ENCODE results near the gene CNBP.
"Not testable (repeated sequence)": the region's sequence is repeated elsewhere in the genome, so short reads cannot be mapped to it uniquely, and the experiment has no call there.

The CNBP gene

DNA sequence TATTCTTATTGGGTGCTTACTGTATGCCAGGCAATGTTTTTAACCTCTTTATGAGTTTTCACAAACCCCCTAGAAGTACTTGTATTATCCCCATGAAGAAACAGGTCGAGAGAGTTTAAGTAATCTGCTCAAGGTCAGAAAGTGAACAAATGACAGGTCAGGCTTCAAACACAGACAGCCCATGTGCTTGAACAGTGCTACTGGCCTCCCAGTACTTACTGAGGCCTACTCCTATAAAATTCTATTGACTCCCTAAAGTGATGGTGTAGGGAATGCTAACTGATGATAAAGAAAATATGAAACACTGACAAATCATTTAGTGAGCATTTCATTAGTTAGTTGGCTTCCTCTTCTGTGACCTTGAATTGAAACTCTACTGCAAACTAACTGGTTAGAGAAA is 4.2 kb upstream of the CNBP start:
- ChIA-PET POLR2A (interaction anchor here (1.0 kb wide), 1 partner anchor 8 kb away, joined by 3 read pairs; no protein-coding TSS in a partner anchor), CTCF (interaction anchor here (0.9 to 2.8 kb wide), 2 partner anchors 58 to 217 kb away, joined by 5 to 28 read pairs; no protein-coding TSS in a partner anchor)
- no peak overlapping the region for H3K4me3 ChIP-seq (ENCODE audit: low read depth, low read length)
- TF ChIP-seq, protein P1, sequence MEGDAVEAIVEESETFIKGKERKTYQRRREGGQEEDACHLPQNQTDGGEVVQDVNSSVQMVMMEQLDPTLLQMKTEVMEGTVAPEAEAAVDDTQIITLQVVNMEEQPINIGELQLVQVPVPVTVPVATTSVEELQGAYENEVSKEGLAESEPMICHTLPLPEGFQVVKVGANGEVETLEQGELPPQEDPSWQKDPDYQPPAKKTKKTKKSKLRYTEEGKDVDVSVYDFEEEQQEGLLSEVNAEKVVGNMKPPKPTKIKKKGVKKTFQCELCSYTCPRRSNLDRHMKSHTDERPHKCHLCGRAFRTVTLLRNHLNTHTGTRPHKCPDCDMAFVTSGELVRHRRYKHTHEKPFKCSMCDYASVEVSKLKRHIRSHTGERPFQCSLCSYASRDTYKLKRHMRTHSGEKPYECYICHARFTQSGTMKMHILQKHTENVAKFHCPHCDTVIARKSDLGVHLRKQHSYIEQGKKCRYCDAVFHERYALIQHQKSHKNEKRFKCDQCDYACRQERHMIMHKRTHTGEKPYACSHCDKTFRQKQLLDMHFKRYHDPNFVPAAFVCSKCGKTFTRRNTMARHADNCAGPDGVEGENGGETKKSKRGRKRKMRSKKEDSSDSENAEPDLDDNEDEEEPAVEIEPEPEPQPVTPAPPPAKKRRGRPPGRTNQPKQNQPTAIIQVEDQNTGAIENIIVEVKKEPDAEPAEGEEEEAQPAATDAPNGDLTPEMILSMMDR (IDR thresholded peaks at IDR 0.05; ENCODE audit: insufficient read depth, low read length, missing control alignments): no peak
- DNase-seq (ENCODE audit: low read depth, low spot score): no peak

DNA sequence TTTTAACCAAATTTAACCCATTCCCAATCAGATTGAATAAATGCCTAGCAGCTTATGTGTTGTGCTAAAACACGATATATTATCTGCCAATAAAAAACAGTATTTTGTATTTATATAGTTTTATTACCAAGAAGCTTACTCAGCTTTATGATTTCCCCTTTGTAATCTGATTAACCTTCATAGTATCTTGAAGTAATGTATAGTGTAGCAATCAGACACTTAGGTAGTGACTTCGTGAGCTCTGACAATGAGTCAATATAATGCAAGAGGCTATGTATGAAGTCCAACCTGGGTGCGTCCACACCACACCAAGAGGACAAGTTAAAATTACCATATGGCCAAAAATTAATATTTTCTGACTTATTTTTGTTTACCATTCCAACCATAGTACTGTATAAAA is 2.1 kb upstream of the CNBP start:
- TF ChIP-seq, protein P1 (IDR thresholded peaks at IDR 0.05; ENCODE audit: insufficient read depth, low read length, missing control alignments): no peak
- CTCF ChIA-PET: interaction anchor here (0.7 to 2.8 kb wide), 5 partner anchors 16 to 132 kb away, joined by 3 to 28 read pairs (median 3); no protein-coding TSS in a partner anchor
- POLR2A ChIA-PET: interaction anchor here (1.3 to 1.8 kb wide), 2 partner anchors 10 to 45 kb away, joined by 4 to 8 read pairs; no protein-coding TSS in a partner anchor
- no peak overlapping the region for H3K4me3 ChIP-seq (ENCODE audit: low read depth, low read length)
- no peak for DNase-seq (ENCODE audit: low read depth, low spot score)

DNA sequence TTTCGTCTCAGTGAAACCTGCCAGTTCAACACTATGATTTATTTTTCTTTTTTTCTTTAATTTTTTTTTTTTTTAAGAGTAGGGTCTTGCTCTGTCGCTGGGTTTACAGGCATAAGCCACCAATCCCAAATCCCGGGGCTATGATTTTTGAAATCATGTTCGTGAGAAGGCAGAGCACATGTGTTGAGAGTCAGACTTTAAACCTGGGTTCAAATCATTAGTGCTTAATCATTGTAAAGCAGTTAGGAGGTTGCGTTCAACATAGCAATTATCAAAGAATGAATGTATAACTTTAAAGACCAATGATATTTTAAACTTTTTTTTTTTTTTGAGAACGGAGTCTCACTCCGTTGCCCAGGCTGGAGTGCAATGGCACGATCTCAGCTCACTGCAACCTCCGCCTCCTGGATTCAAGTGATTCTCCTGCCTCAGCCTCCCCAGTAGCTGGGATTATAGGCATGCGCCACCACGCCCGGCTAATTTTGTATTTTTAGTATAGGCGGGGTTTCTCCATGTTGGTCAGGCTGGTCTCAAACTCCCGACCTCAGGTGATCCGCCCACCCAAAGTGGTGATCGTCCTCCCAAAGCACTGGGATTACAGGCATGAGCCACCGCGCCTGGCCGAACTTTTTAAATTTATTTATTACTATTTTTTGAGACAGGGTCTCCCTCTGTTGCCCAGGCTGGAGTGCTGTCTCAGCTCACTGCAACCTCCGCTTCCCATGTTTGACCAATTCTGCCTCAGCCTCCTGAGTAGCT is 1.3 kb upstream of the CNBP start:
- DNase-seq (ENCODE audit: low read depth, low spot score): not testable (repeated sequence)
- ChIA-PET CTCF (interaction anchor here (0.7 to 2.8 kb wide), 4 partner anchors 22 to 131 kb away, joined by 3 to 28 read pairs (median 8); no protein-coding TSS in a partner anchor), POLR2A (interaction anchor here (1.8 kb wide), 1 partner anchor 11 kb away, joined by 8 read pairs; no protein-coding TSS in a partner anchor)
- H3K4me3 ChIP-seq (ENCODE audit: low read depth, low read length): peak overlapping the region; percentile 96

DNA sequence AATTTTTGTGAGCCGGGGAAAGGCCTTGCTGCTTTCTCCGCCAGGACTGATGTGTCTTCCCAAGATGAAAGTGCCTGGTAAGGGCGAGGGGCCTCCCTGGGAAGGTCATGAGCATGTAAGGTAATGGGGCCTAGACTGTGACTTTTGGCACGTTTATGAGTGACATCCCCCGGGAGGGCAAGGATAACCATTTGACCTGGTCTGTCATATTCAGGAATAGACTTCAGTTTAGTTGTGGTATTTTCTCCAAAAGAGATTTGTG is 631 bp upstream of the CNBP start:
- POLR2A ChIA-PET: interaction anchor here (0.7 to 1.6 kb wide), 8 partner anchors 11 to 68 kb away, joined by 3 to 6 read pairs (median 4); partner anchors contain the start of gene COPG1
- H3K4me3 ChIP-seq (ENCODE audit: low read depth, low read length): peak overlapping the region; percentile 96
- TF ChIP-seq, protein P1 (IDR thresholded peaks at IDR 0.05; ENCODE audit: insufficient read depth, low read length, missing control alignments): no peak
- DNase-seq (ENCODE audit: low read depth, low spot score): no peak
- CTCF ChIA-PET: interaction anchor here (6.3 kb wide), 1 partner anchor 62 kb away, joined by 48 read pairs; no protein-coding TSS in a partner anchor

DNA sequence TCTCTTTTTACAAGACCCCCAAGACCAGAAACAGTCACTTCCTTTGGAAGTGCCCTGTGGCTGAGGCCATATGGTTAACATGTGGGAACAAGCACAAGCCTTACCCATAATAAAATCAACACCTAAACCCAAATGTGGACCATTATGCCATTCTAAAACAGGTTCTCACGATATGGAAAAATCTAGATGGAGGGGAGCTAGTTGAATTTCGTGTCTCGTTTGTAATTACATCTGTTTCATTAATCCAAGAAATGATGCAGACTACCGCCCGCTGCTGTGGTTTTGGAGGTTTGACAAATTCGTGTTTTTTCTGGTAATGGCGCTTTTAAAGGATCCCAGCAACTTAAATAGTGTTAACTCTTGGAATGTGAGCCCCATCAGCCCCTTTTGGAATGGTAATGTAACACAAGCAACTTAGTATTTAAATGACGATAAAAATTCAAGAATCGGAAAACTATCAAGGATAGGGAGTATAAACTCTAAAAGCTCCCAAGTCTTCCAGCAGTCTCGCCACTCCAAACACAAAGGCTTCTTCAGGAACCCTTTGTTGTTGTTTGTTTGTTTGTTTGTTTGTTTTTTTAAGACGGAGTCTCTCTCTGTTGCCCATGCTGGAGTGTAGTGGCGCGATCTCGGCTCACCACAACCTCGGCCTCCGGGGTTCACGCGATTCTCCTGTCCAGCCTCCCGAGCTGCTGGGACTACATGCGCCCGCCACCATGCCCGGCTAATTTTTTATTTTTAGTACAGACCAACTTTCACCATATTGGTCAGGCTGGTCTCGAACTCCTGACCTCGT is 1.1 kb downstream of the CNBP start:
- TF ChIP-seq, protein P1 (IDR thresholded peaks at IDR 0.05; ENCODE audit: insufficient read depth, low read length, missing control alignments): no peak
- CTCF ChIA-PET: interaction anchor here (1.0 to 6.3 kb wide), 5 partner anchors 12 to 64 kb away, joined by 3 to 48 read pairs (median 4); partner anchors contain the start of gene ISY1

DNA sequence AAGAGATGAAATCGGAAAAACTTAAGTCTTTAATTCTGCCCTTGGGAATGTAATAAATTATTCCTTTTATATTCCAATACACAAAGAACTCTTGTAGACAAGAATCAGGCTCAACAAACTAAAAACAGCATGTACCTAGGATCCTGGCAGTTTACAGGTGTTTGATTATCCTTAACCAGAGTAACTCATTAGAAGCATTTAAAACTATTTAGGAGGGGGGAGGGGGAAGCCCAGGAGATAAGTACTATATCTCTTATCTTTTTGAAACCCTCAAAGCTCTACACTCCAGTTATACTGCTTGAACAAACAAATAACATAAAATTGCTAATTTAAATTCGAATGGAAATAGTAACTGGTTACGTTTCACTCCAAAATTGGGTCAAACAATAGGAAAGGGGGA is 1.9 kb downstream of the CNBP start:
- TF ChIP-seq, protein P1 (IDR thresholded peaks at IDR 0.05; ENCODE audit: insufficient read depth, low read length, missing control alignments): no peak
- peak overlapping the region; percentile 96 for H3K4me3 ChIP-seq (ENCODE audit: low read depth, low read length)
- CTCF ChIA-PET: interaction anchor here (1.2 to 6.3 kb wide), 4 partner anchors 14 to 64 kb away, joined by 4 to 48 read pairs (median 4); partner anchors contain the start of gene ISY1
- POLR2A ChIA-PET: no interaction called here
- DNase-seq (ENCODE audit: low read depth, low spot score): no peak

More for the DNA sequence above, 1.1 kb downstream of the CNBP start:
- peak overlapping the region; percentile 96 for H3K4me3 ChIP-seq (ENCODE audit: low read depth, low read length)
- DNase-seq (ENCODE audit: low read depth, low spot score): no peak
- POLR2A ChIA-PET: interaction anchor here (0.6 to 1.6 kb wide), 6 partner anchors 15 to 70 kb away, joined by 3 to 6 read pairs (median 4); partner anchors contain the start of genes COPG1 and RAB43
